ENCODE results near the gene NFU1.

NFU1 gene

DNA sequence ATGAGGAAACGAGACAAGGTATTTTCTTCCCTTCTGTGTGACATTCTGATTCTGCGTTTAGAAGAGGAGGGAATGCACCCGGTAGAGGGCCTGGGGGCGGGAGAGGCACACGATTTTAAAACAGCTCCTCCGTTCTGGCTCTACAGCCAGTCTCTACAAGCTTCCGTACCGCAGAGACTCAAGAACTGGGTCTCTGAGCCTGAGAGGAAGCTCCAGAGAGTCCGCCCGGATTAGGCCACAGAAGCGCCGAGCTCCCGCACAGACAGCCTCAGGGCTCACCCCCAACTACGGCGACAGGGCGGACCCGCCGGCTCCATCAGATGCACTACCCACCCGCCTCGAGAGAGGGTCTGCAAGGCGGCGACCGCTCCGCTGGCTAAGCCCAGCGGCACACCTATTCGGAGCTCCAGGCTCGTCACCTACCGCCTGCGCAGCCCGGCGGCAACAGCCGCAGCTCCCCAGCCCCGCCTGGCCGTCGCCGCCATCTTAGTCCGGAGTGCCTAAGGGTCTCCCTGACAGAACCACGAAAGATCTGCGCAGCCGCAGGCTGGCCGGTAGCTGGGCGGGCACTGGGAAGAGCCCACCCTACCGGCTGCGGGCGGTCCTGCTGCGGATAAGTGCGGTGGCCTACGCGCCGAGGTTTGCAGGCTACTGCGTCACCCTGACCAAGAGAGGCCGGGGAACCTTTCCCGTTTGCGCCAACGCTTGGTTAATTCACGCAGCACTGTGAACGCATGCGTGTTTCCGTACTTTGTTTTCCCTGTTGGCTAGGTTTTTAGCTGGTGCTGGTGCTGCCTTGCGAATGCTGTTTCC lies at the start of gene NFU1:
Gene NFU1, minus strand, starts transcription at position 498 of the 813 bp plus-strand sequence. Its CDS starts 13 bp downstream, at position 485.
- peak; percentile 92 for DNase-seq (ENCODE audit: low spot score)

DNA sequence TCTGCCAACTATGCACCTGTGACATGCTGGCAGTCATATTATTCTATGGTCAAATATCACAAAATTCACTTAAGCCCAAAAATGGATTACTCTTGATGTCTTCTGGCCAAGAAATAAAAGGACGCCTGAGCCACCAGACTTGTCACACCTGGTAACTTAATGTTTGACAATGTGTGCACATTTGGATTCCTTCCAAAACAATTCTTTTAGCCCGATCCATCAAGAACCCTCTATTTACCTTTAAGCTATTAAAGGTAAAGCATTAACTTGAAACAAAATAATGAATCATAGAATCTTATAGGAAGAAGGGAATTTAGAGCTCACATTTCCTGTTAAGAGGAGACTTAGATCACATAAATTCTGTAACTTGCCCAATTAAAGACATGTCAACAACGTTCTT lies 46.5 kb upstream of the NFU1 start:
- no peak for DNase-seq (ENCODE audit: low spot score)

DNA sequence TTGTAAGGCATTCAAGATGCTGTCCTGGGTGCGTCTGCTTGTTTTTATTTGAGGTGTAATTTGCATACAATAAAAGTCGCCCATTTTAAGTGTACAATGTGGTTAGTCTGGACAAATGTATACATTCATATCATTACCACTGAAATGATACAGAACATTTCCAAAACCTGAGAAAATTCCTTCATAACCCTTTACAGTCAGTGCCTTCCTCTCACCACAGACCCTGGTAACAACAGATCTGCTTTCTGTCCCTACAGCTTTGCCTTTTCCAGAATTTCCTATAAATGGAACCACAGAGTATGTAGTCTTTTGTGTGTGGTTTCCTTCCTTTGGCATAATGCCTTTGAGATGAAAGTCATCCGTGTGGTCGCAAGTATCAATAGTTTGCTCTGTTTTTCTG lies 45.8 kb upstream of the NFU1 start:
- DNase-seq (ENCODE audit: low spot score) = no peak

DNA sequence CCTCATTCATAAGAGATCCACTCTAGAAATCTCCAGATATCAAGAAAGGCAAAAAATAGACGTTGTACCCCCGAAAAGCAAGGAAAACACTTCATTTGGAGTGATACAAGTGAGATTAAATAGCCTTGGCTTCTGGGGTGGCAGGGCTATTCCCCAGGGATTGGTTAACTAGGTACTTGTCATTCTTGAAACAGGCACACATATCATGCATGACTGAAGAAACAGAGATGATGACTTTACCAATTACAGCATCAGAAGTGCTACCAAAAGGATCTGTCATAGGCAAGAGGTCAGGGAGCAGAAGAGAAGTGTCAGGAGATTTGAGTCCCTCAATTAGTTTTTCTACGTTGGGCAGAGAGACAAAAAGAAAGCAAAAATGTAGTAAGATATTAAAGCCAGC lies 45.2 kb upstream of the NFU1 start:
- no peak for DNase-seq (ENCODE audit: low spot score)

DNA sequence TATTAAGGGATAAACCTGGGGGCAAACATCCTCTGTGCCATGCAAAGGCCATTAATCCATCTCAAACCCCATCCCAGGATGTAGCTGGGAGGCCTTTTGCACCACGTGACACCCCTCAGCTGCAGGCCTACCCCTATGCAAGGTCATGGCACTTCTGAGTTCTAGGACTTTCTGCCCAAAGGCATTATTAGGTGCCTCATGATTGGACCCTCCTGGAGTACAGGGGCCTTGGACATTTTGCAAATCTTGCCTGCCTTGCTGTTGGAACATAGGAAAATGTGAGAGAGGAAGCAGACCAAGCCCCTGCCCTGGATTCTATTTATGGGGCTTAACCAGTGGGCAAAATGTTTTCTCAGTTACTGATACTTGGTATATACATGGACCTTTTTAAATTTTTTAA lies 44.2 kb upstream of the NFU1 start:
- no peak for DNase-seq (ENCODE audit: low spot score)

DNA sequence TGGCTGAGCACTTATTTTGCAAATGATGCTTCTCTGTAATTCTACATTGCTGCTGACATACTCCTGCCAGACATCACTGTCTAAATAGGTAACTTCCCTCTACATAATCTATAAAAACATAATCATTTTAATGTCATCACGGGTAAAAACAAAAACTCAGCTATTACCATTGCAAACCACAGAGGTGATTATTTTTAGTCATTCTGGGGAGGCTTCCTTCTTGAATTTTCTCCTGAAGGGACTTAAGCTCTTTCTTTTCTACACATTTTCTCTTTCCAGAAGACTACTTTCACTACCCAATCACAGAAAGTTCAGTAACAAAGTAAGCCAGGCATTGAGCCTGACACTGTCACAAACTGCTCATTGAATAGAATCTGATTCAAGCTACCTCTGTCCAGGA lies 40.4 kb upstream of the NFU1 start:
- DNase-seq (ENCODE audit: low spot score) = peak; percentile 27

DNA sequence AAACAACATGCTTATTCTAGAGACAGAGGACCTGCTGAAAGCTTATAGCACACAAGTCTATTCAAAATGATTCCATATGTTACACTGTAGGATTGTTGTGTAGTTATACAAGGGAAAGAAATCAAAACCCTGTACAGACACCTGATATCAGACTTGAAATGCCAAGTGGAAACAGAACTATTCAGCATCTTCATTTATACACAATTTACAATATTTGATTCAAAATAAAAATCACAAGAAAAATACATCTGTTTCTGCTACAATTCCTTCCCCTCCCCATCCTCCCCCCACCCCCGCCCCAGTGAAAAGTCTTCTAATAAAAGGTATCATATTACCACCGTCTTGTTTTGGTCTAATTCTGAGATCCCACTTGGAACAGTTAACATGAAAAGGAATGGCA lies 37.5 kb upstream of the NFU1 start:
- DNase-seq (ENCODE audit: low spot score) = no peak

DNA sequence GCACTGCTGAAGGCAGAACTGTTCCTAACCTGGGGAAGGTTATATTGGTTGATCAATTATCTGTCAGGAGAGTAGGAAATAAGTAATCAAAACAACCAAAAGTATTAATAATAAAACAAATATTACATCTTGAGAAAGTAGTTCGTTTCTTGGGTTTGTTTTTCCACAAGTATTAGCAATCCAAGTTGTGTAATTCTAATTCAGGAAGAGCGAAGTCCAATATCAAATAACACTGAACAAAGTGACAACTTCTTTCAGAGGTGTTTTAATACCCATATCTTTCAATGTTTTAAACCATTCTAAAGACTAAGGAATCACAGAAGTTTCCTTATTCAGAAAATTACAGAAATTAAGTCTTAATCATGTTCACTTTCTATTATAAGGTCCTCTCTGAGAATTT lies 34.6 kb upstream of the NFU1 start:
- DNase-seq (ENCODE audit: low spot score) = no peak

DNA sequence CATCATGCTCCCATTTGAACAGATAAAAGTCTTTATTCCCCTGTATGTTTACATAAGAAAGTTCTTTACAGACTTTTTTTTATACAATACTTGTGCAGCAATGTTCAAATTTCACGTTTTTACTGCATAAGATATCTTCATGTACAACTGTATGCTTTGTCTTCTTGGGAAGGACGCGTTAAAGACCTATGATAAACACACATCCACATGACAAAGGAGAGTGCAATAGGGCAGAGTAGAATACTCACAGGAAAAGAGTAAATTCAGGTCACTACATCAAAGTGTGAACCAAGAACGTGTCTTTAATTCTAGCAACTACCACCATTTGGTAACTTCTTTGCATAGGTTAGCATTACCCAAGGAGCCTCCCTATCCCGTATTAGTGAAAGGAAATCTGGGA lies 33.7 kb upstream of the NFU1 start:
- DNase-seq (ENCODE audit: low spot score) = no peak

DNA sequence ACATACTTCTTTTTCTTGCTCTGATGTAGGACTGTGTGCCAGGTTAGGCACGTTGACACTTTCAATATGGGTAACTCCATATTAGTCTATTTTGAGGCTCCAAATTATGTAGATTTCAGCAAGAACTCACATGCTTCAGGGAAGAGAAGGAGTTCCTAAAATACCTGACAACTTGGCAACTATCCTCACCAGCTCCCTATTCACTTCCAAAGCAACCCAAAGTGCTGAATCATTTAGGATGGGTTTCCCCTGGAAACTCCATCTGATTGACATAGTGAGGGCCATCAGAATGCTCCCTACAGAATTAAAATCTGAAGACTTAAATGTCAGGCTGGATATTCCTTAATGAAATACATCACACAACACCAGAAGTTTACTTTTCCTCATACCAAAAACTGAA lies 32.5 kb upstream of the NFU1 start:
- no peak for DNase-seq (ENCODE audit: low spot score)

DNA sequence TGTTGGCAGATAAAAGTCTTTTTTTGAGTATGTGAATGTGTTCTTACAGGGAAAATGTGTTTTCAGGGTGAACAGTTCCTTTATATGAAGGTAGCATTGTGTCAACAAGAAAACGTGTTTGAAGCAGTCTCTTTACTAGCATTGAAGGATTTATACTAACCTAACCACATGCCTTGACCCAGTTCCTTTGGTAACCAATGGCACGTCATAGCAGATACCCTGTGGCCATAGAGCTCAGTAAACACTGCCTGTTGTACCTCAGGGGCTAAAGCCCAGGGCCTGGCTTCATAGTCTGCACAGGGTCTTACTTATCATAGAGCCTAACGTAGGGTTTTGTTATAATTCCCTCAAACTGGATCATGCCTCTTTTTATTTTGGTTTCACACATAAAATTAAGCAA lies 32.1 kb upstream of the NFU1 start:
- no peak for DNase-seq (ENCODE audit: low spot score)

DNA sequence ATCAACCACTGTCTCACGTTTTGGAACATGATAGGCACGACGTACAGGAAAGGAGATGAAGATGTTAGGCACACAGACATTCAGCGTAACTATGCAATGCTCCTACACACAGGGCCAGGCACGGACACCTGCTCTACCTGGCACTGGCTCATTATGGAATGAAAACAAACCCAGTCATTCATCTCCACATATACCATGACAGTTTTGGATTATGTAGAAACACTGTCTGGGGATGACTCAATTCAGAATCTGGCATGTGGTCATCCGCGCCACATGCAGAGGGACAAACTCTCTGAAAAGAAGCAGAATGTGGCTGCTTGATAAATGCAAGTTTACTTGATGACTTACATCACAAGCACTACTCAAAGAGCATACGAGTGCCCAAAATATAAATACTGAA lies 29.5 kb upstream of the NFU1 start:
- DNase-seq (ENCODE audit: low spot score) = peak; percentile 23

DNA sequence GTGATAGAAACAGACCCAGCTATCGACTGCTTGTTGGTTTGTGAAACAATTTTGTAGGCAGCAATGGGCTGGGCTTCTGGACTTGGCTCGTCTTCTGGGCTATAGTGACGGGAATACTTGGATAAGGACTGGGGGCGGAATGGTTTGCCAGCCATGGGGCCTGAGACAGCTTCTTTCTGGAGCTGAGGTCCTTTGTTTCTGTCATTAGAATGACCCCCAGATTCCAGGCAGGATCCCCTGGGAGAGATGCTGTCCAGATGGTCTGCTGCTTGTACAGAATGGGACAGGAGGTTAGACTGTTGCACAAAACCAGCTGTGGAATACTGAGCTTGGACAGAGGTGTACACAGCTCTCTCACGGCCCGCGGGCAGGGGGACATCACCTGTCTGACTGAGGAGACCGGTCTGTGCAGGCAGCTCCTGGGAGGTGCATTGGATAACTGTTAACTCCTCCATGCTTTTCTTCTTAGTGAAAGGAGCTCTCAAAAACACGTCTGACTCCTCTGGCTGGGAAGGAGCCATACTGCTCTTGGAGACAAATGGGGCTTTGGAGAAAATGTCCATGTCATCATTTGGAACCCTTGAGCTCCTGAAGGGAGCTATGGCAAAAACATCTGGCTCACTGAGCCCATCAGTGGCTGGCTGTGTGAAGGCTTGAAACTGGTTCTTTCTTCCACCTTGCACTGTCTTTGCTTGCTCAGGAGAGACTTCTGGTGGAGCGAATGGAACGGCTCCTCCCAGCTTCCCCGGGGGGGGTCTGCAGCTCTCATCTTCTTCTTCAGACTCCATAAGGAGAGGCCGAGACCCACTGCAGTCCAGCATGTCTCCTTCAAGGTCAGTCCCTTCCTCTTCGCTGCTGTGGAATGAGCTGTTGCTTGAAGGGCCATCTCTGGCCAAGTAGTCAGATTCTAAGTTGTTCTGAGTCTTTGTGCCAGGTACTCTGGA lies 28.6 kb upstream of the NFU1 start:
- no peak for DNase-seq (ENCODE audit: low spot score)

DNA sequence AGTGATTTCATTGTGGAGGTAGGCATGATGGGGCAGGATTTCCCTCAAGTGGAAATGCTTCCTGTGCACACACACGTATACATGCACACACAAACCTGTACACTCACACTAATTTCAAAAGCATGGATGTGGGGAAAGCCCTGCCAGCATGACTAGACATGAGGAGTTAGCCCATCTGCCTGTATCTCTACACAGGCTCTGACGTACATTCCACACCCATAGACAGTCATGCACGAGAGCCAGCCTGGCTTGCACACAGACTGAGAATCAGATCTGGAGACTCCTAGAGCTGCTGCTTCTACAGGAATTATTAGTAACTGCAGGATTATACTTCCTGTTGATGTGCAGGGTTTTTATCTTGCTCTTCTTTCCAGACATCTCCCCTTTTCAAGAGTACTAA lies 27.3 kb upstream of the NFU1 start:
- no peak for DNase-seq (ENCODE audit: low spot score)

DNA sequence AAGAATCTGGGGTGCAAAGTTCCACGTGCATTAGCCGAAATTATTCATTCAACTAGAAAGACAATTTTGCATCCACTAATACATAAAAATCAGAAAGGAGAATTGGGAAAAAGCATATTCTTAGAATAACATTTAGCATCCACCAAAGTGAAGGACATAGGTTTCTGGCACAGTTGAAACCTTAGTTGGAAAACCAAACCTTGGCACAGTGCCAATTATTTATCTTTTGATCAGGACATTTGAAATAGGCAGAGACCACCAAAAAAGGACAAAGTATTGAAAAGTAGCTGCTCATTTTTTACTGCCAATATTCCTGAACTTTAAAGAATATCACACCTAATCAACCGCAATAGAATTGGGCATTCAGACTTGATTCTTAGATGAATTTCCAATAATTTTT lies 25.5 kb upstream of the NFU1 start:
- DNase-seq (ENCODE audit: low spot score) = no peak

DNA sequence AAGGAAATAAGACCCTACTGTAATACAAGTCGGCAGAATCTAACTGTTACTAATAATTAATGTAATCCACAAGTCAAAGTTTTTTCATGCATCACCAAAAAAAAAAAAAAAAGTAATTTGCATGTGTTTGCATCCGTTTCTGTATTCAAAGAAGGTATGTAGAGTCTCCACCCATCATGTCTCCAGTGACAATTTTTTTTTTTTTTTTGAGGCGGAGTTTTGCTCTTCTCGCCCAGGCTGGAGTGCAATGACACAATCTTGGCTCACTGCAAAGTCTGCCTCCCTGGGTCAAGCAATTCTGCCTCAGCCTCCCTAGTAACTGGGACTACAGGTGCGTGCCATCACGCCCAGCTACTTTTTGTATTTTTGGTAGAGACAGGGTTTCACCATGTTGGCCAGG lies 24.2 kb upstream of the NFU1 start:
- DNase-seq (ENCODE audit: low spot score) = no peak

DNA sequence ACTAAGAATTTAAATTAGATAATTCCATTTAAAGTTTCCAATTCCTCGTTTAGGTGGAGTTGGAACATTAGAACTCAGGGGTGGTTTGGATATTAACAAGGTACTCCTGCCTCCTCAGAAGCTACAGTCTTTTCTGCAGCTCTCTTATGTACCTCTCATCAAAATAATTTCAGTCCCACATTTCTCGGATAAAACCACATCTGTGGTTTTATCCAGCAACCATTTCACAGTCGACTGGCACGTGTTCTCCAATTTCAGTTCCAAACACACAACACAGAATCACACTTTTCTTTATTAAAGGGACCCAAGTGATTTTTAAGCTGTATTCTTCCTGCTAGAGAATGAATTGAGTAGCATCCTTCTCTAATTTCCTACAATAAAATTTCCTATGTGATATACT lies 22.7 kb upstream of the NFU1 start:
- no peak for DNase-seq (ENCODE audit: low spot score)

DNA sequence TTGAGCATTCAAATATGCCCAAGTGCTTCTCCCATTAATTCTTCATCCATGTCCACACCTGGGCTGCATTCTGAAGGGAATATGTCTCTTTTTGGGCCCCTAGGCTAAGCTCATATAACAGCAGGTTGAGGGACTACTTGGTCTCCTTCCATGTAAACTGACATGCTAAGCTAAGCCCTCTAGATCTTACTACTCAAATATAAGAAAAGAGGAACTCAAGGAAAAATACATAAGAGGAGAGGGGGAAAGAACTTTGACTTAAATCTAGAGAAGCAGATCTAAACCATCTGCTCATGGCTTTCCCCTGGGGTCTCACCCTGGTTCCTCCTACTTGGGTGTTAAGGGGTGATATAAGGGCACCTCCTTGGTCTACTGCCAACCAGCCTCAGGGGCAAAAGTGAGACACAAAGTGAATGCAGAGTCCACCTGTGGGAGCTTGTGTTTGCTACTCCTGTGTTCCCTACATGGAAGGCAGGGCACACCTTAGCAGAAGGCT lies 19.8 kb upstream of the NFU1 start:
- no peak for DNase-seq (ENCODE audit: low spot score)

DNA sequence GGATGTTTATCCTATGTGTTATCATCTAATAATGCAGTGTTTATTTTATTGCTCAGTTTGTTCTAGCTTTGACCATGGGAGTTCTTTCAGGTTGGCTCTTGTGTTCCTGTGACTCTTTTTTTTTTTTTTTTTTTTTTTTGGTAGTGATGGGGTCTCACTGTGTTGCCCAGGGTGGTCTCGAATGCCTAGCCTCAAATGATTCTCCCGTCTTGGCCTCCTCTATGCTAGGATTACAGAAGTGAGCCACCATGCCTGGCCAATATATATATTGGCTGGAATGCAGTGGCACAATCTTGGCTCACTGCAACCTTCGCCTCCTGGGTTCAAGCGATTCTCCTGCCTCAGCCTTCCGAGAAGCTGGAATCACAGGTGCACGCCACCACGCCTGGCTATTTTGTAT lies 18.9 kb upstream of the NFU1 start:
- no peak for DNase-seq (ENCODE audit: low spot score)

DNA sequence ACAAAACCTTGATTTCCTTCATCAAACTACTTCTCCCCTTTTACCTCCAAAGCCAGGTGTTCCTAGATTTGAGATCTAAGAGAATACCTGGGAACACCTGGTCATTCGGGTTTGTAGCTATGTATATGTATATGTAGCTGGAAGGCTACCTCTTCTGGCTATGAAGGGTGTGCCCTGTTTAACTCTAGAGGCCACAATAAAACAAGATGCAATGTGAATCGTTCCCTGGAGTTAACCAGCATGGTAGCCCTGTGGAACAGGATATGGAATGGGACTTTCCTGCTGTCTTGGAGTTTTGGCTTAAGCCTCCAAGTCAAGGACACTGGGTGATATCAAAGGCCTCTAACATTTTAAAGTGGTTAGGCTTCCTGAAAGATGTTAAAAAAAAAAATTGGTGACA lies 17.7 kb upstream of the NFU1 start:
- DNase-seq (ENCODE audit: low spot score) = no peak

DNA sequence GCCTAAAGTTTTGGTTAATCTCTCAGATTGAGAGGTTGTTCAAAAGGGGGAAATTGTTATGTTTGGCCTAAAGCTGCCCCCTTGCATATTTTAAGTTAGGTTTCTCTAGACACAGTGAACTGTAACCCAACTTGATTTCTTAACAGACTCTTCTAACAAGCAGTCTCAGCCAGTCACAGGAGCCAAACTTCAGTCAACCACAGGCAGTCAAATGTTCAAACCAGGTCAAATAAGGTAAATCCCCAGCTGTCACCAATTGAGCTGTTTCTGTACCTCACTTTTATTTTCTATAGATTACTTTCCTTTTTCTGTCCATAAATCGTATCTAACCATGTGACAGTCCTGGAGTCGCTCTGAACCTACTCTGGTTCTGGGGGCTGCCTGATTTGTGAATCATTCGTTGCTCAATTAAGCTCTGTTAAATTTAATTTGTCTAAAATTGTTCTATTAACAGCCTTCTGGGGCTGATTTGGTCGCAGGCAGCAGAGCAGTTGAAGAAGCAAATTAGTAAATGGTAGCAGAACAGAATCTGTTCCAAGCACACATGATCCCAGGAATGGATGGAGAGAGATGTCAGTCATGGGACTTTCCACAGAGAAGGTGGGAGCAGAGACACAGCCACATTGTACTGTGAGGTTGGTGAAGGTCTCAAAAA lies 16.4 kb upstream of the NFU1 start:
- peak; percentile 42 for DNase-seq (ENCODE audit: low spot score)

DNA sequence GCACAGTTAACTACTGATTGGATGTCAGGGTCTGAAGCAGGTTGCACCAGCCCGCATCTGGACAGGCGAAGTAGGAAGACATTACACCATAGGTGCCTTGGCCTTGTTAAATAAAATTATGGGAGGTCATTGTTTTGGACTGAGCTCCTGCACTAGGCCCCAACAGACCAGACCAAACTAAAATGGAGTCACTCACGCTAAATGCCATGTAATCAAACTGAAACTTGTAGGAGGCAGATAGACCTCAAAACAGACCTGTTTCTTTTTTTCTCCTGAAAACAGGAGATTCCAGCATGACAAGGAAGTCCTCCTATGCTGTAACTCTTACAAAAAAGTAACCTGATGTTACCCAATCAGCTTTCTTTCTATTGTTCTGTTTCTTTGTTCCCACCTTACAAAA lies 15.5 kb upstream of the NFU1 start:
- no peak for DNase-seq (ENCODE audit: low spot score)
